ENCODE data around the gene C6orf15.

DNA sequence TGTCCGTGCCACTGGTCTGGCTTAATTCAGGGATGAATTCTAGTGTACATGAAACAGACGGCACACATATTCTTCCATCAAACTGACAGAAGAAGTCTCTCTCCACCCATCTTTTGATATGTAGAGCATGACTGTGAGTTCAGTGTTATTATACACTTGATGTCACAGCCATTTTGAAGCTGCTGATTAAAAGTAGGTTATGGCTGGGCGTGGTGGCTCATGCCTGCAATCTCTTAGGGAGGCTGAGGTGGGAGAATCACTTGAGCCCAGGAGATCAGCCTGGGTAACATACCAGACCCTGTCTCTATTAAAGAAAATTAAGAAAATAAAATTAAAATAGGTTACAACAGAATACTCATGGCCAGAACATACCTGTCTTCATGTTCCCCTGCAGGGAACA, 20.7 kb downstream of the C6orf15 start:
- TF ChIP-seq, protein P1, sequence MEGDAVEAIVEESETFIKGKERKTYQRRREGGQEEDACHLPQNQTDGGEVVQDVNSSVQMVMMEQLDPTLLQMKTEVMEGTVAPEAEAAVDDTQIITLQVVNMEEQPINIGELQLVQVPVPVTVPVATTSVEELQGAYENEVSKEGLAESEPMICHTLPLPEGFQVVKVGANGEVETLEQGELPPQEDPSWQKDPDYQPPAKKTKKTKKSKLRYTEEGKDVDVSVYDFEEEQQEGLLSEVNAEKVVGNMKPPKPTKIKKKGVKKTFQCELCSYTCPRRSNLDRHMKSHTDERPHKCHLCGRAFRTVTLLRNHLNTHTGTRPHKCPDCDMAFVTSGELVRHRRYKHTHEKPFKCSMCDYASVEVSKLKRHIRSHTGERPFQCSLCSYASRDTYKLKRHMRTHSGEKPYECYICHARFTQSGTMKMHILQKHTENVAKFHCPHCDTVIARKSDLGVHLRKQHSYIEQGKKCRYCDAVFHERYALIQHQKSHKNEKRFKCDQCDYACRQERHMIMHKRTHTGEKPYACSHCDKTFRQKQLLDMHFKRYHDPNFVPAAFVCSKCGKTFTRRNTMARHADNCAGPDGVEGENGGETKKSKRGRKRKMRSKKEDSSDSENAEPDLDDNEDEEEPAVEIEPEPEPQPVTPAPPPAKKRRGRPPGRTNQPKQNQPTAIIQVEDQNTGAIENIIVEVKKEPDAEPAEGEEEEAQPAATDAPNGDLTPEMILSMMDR (IDR thresholded peaks at IDR 0.05) = no peak
- no peak for TF ChIP-seq POLR2A (IDR thresholded peaks at IDR 0.05; ENCODE audit: low read depth)
- TF ChIP-seq POLR2AphosphoS5 (IDR thresholded peaks at IDR 0.05) = no peak
